ENCODE data around the gene CNTNAP2. TPM values are rescaled to one million over a fixed set of nuclear protein-coding genes. Genes with fewer than 3 reads are reported as not detected.

CNTNAP2 gene
- total and polyA plus RNA-seq, 12 donors = 0.07 to 0.77 (median 0.24) TPM

- Histone ChIP-seq H3K27me3 (no peaks in the 10 kb centered on the region), H3K4me1 (no peaks in the 10 kb centered on the region), H3K27ac (no peak overlapping the region), H3K9me3 (no peaks in the 10 kb centered on the region), H3K36me3 (no peaks in the 10 kb centered on the region), H3K4me3 (no peak overlapping the region)
- no peak for TF ChIP-seq CTCF (IDR thresholded peaks at IDR 0.05)
- intact Hi-C loops (cut with DNase I) = no loop called here
- DNase-seq (no peak), ATAC-seq (no peak)
Observed at GRCh38 chr7:147296201-147296600, 1179.6 kb downstream of the CNTNAP2 start.

GRCh38 chr7:147296986-147297385 is 1180.4 kb downstream of the CNTNAP2 start:
- no peak for TF ChIP-seq CTCF (IDR thresholded peaks at IDR 0.05)
- Histone ChIP-seq H3K9me3 (no peaks in the 10 kb centered on the region), H3K27ac (no peak overlapping the region), H3K4me1 (no peaks in the 10 kb centered on the region), H3K36me3 (no peaks in the 10 kb centered on the region), H3K4me3 (no peak overlapping the region), H3K27me3 (no peaks in the 10 kb centered on the region)
- intact Hi-C loops (cut with DNase I) = no loop called here
- DNase-seq (no peak), ATAC-seq (no peak)
- WGBS, 2 donors = 70 to 82% methylated on average over 1 of the region's 1 CpG

GRCh38 chr7:147298611-147299043 is 1182.0 kb downstream of the CNTNAP2 start:
- Histone ChIP-seq H3K4me3 (no peak overlapping the region), H3K27me3 (no peaks in the 10 kb centered on the region), H3K4me1 (no peaks in the 10 kb centered on the region), H3K9me3 (no peaks in the 10 kb centered on the region), H3K27ac (no peak overlapping the region), H3K36me3 (no peaks in the 10 kb centered on the region)
- ATAC-seq (no peak), DNase-seq (no peak)
- no peak for TF ChIP-seq CTCF (IDR thresholded peaks at IDR 0.05)
- intact Hi-C loops (cut with DNase I) = no loop called here
- WGBS, 2 donors = 22 to 35% methylated on average over 1 of the region's 1 CpG

GRCh38 chr7:147300293-147300692 is 1183.7 kb downstream of the CNTNAP2 start:
- DNase-seq = no peak
- H3K9me3 ChIP-seq = peaks cover 0 to 3% (median 0%) of the 10 kb centered on the region in 11 donors
- H3K36me3 ChIP-seq = no peaks in the 10 kb centered on the region
- no peaks in the 10 kb centered on the region for H3K27me3 ChIP-seq
- WGBS, 2 donors = 78 to 89% methylated on average over 1 of the region's 1 CpG
- H3K27ac ChIP-seq = no peak overlapping the region
- H3K4me1 ChIP-seq = no peaks in the 10 kb centered on the region
- intact Hi-C loops (cut with DNase I) = no loop called here
- TF ChIP-seq CTCF (IDR thresholded peaks at IDR 0.05) = no peak
- no peak overlapping the region for H3K4me3 ChIP-seq
- ATAC-seq = no peak

- no peak for DNase-seq
- Histone ChIP-seq H3K27ac (no peak overlapping the region), H3K4me1 (no peaks in the 10 kb centered on the region), H3K9me3 (peaks cover 0 to 9% (median 0%) of the 10 kb centered on the region in 11 donors), H3K4me3 (no peak overlapping the region), H3K27me3 (no peaks in the 10 kb centered on the region), H3K36me3 (no peaks in the 10 kb centered on the region)
- TF ChIP-seq CTCF (IDR thresholded peaks at IDR 0.05) = no peak
- 86 to 93% methylated on average over 2 of the region's 2 CpGs for WGBS, 2 donors
- intact Hi-C loops (cut with DNase I) = no loop called here
- ATAC-seq = no peak
Observed at GRCh38 chr7:147304376-147304775, 1187.8 kb downstream of the CNTNAP2 start.

Data from heart right ventricle (tissue), 16 donors.